H1 (cell line): ENCODE results near the gene FMO3. TPM values are rescaled to one million over a fixed set of nuclear protein-coding genes. Genes with fewer than 3 reads are reported as not detected.

ENCODE experiments used
- CTCF ChIA-PET: fragments of 300-600 bp; sonication (Branson Sonifier 250); formaldehyde crosslinking; loops from one replicate; lab custom pipeline; 2021; ENCODE audit not compliant: partially characterized antibody; lab: Charles Lee
- POLR2A ChIA-PET: fragments of 300-600 bp; sonication (Branson Sonifier 250); formaldehyde crosslinking; loops from one replicate; lab custom pipeline; 2021; ENCODE audit warnings: inconsistent platforms; ENCODE audit not compliant: partially characterized antibody; lab: Charles Lee
- DNase-seq, 2 experiments: peaks; one replicate each; pipeline versions ENCODE4 v3.0.0 to v3.0.0-alpha.2; 2010 to 2022; ENCODE audit warnings: low spot score in 2 of 2, low read depth in 1 of 2, mixed read lengths in 1 of 2
- FAIRE-seq: peaks from 2 replicates; lab custom pipeline; 2011; peaks lifted over from hg19 to GRCh38; lab: Jason Lieb, UNC
- H2AFZ ChIP-seq: 2 replicates; pipeline ENCODE4 v1.8.1; 2012; ENCODE audit warnings: low read length, inconsistent platforms
- H2AK5ac ChIP-seq: 2 replicates; pipeline ENCODE4 v1.6.1; 2013; ENCODE audit warnings: low read depth, low read length
- H2BK120ac ChIP-seq: replicated peaks from 2 replicates; pipeline ENCODE3; 2013; ENCODE audit warnings: low read depth, low read length, inconsistent platforms
- H2BK12ac ChIP-seq: 2 replicates; pipeline ENCODE4 v1.6.1; 2013; ENCODE audit warnings: low read depth, low read length
- H2BK15ac ChIP-seq: 2 replicates; pipeline ENCODE4 v1.6.1; 2013; ENCODE audit warnings: low read length
- H2BK20ac ChIP-seq: 2 replicates; pipeline ENCODE4 v1.6.1; 2013; ENCODE audit warnings: low read length
- H2BK5ac ChIP-seq: 2 replicates; pipeline ENCODE4 v1.6.1; 2013; ENCODE audit warnings: low read depth, low read length
- H3K14ac ChIP-seq: 2 replicates; pipeline ENCODE4 v1.6.1; 2013; ENCODE audit warnings: inconsistent platforms; ENCODE audit not compliant: insufficient read length
- H3K18ac ChIP-seq: 2 replicates; pipeline ENCODE4 v1.6.1; 2013; ENCODE audit warnings: low read length; ENCODE audit errors: extremely low read depth
- H3K23ac ChIP-seq: 2 replicates; pipeline ENCODE4 v1.6.1; 2013; ENCODE audit warnings: inconsistent platforms; ENCODE audit not compliant: insufficient read length
- H3K23me2 ChIP-seq: 2 replicates; pipeline ENCODE4 v1.6.1; 2013; ENCODE audit warnings: low read depth, low read length
- H3K27ac ChIP-seq: 2 replicates; pipeline ENCODE4 v1.6.1; 2011; ENCODE audit warnings: low read depth, low read length, inconsistent platforms
- H3K27me3 ChIP-seq, 4 experiments: replicated peaks in 1 of 4; 1 replicate in 1 of 4; 2 replicates in 3 of 4; pipeline versions ENCODE4 v1.6.1 to v1.8.1; 2011 to 2013; ENCODE audit warnings: low read length in 3 of 4, mild to moderate bottlenecking in 3 of 4, inconsistent platforms in 2 of 4, mixed read lengths in 2 of 4, moderate library complexity in 1 of 4; ENCODE audit not compliant: control insufficient read depth in 3 of 4, insufficient read depth in 3 of 4; ENCODE audit errors: extremely low read depth in 1 of 4
- H3K36me3 ChIP-seq, 4 experiments: 2 replicates each; pipeline versions ENCODE4 v1.6.1 to v1.8.1; 2011 to 2013; ENCODE audit warnings: mild to moderate bottlenecking in 4 of 4, low read length in 3 of 4, moderate library complexity in 2 of 4, control low read depth in 1 of 4, inconsistent platforms in 1 of 4; ENCODE audit not compliant: insufficient read depth in 4 of 4, control insufficient read depth in 2 of 4
- H3K4ac ChIP-seq: replicated peaks from 2 replicates; pipeline ENCODE3; 2013; ENCODE audit warnings: low read length, low read depth, mixed read lengths, inconsistent platforms; ENCODE audit not compliant: insufficient read length
- H3K4me1 ChIP-seq, 4 experiments: replicated peaks in 1 of 4; 1 replicate in 1 of 4; 2 replicates in 3 of 4; pipeline versions ENCODE4 v1.6.1 to v1.8.1; 2011 to 2013; ENCODE audit warnings: low read length in 3 of 4, inconsistent platforms in 2 of 4, mixed read lengths in 1 of 4; ENCODE audit not compliant: insufficient read depth in 4 of 4, control insufficient read depth in 3 of 4
- H3K4me2 ChIP-seq, 2 experiments: 2 replicates each; pipeline versions ENCODE4 v1.6.1 to v1.8.1; 2011 to 2013; ENCODE audit warnings: low read depth in 2 of 2, low read length in 2 of 2, control low read depth in 1 of 2, inconsistent platforms in 1 of 2, mild to moderate bottlenecking in 1 of 2; ENCODE audit not compliant: insufficient read depth in 1 of 2
- H3K4me3 ChIP-seq, 4 experiments: fragments of 200-600, 300-600 bp in 1 of 4; sonication (generic), shearing (Covaris generic), sonication (Bioruptor Twin) in 1 of 4; 2 replicates each; pipeline versions ENCODE4 v1.5.1 to v1.8.1; 2011 to 2016; ENCODE audit warnings: low read length in 4 of 4, low read depth in 3 of 4, control low read depth in 2 of 4, inconsistent platforms in 2 of 4, mild to moderate bottlenecking in 2 of 4, mixed read lengths in 1 of 4, moderate library complexity in 1 of 4; ENCODE audit not compliant: insufficient read depth in 2 of 4; ENCODE audit errors: extremely low read depth in 1 of 4
- H3K56ac ChIP-seq: replicated peaks from 2 replicates; pipeline ENCODE3; 2013; ENCODE audit warnings: low read depth, mild to moderate bottlenecking, mixed read lengths, low read length, inconsistent platforms; ENCODE audit not compliant: insufficient read length
- H3K79me1 ChIP-seq: 2 replicates; pipeline ENCODE4 v1.6.1; 2013; ENCODE audit warnings: low read depth, low read length, control low read depth
- H3K79me2 ChIP-seq, 2 experiments: 2 replicates each; pipeline versions ENCODE4 v1.6.1 to v1.8.1; 2012 to 2013; ENCODE audit warnings: low read length in 2 of 2, mild to moderate bottlenecking in 2 of 2, inconsistent platforms in 1 of 2; ENCODE audit not compliant: insufficient read depth in 2 of 2, control insufficient read depth in 1 of 2
- H3K9ac ChIP-seq, 4 experiments: replicated peaks in 1 of 4; 1 replicate in 1 of 4; 2 replicates in 3 of 4; pipeline versions ENCODE4 v1.6.1 to v1.8.1; 2011 to 2013; ENCODE audit warnings: low read depth in 3 of 4, low read length in 3 of 4, control low read depth in 2 of 4, mild to moderate bottlenecking in 2 of 4, moderate library complexity in 2 of 4, inconsistent platforms in 1 of 4; ENCODE audit errors: extremely low read depth in 1 of 4
- H3K9me3 ChIP-seq, 2 experiments: 2 replicates each; pipeline versions ENCODE4 v1.6.1 to v1.8.1; 2012 to 2013; ENCODE audit warnings: mild to moderate bottlenecking in 2 of 2, moderate library complexity in 2 of 2, control low read depth in 1 of 2, inconsistent platforms in 1 of 2, low read depth in 1 of 2, low read length in 1 of 2, mixed read lengths in 1 of 2; ENCODE audit not compliant: insufficient read depth in 2 of 2
- H4K20me1 ChIP-seq, 2 experiments: replicated peaks in 1 of 2; 2 replicates each; pipeline versions ENCODE3 to v1.8.1; 2011 to 2013; ENCODE audit warnings: inconsistent platforms in 2 of 2, low read length in 2 of 2, mild to moderate bottlenecking in 1 of 2; ENCODE audit not compliant: insufficient read depth in 2 of 2, control insufficient read depth in 1 of 2
- H4K5ac ChIP-seq: 2 replicates; pipeline ENCODE4 v1.6.1; 2013; ENCODE audit warnings: low read length, low read depth, mixed read lengths, inconsistent platforms; ENCODE audit not compliant: insufficient read length
- H4K8ac ChIP-seq: 2 replicates; pipeline ENCODE4 v1.8.0; 2013; ENCODE audit warnings: mild to moderate bottlenecking, moderate library complexity, low read length, inconsistent platforms; ENCODE audit not compliant: insufficient read depth; ENCODE audit errors: extremely low read depth
- H4K91ac ChIP-seq: replicated peaks from 2 replicates; pipeline ENCODE3; 2013; ENCODE audit warnings: low read length, mixed read lengths, inconsistent platforms; ENCODE audit not compliant: insufficient read length
- BACH1 ChIP-seq: IDR thresholded peaks from 2 replicates; pipeline ENCODE4 v1.6.1; 2012; ENCODE audit warnings: low read length, improper control_type of control experiment
- BCL11A ChIP-seq, 2 experiments: IDR thresholded peaks; one replicate each; pipeline ENCODE4 v1.6.1; 2011; ENCODE audit warnings: low read depth in 2 of 2, low read length in 2 of 2, mild to moderate bottlenecking in 2 of 2
- BRCA1 ChIP-seq: IDR thresholded peaks from 2 replicates; pipeline ENCODE4 v1.6.1; 2012; ENCODE audit warnings: low read depth, low read length, improper control_type of control experiment
- CBX5 ChIP-seq: fragments of 300-800, 300-1000 bp; sonication (generic); IDR thresholded peaks from 2 replicates; pipeline ENCODE4 v1.7.1; 2016; ENCODE audit warnings: antibody characterized with exemption, low read length, low read depth
- CTBP2 ChIP-seq: IDR thresholded peaks from 2 replicates; pipeline ENCODE4 v1.7.0; 2011; ENCODE audit warnings: borderline replicate concordance, mild to moderate bottlenecking, moderate library complexity, mixed read lengths, low read length; ENCODE audit not compliant: insufficient read depth, insufficient read length
- EZH2 ChIP-seq: fragments of 200-600 bp; sonication (generic); IDR thresholded peaks from 2 replicates; pipeline ENCODE4 v1.7.1; 2012; ENCODE audit warnings: low read depth, mild to moderate bottlenecking, moderate library complexity, low read length, inconsistent platforms; ENCODE audit not compliant: severe bottlenecking
- NANOG ChIP-seq: IDR thresholded peaks from 2 replicates; pipeline ENCODE4 v1.6.1; 2011; ENCODE audit warnings: low read length, low read depth, mild to moderate bottlenecking, inconsistent platforms; ENCODE audit not compliant: insufficient read depth, poor library complexity, severe bottlenecking
- RXRA ChIP-seq: IDR thresholded peaks from 2 replicates; pipeline ENCODE4 v1.6.1; 2011; ENCODE audit warnings: low read depth, mild to moderate bottlenecking, low read length, moderate library complexity; ENCODE audit not compliant: insufficient read depth
- SAP30 ChIP-seq: fragments of 300-600 bp; sonication (generic); IDR thresholded peaks from 2 replicates; pipeline ENCODE4 v1.7.1; 2012; ENCODE audit warnings: low read length, moderate library complexity, mild to moderate bottlenecking, inconsistent platforms; ENCODE audit not compliant: insufficient read depth, insufficient replicate concordance
- SIX5 ChIP-seq: IDR thresholded peaks from 2 replicates; pipeline ENCODE4 v1.6.1; 2011; ENCODE audit warnings: mild to moderate bottlenecking, low read depth, low read length
- SP1 ChIP-seq: IDR thresholded peaks from 2 replicates; pipeline ENCODE4 v1.6.1; 2011; ENCODE audit warnings: low read depth, low read length
- WGBS, 2 experiments: shearing (Covaris generic) in 1 of 2; methylation state at CpG; one replicate each; pipeline versions ENCODE4 v1.1.6 to v1.1.7; 2013 to 2015; ENCODE audit warnings: low lambda C conversion rate in 2 of 2, mixed read lengths in 2 of 2, inconsistent platforms in 1 of 2, low coverage in 1 of 2, missing lambda C conversion rate in 1 of 2; ENCODE audit not compliant: insufficient replicate concordance in 2 of 2, insufficient coverage in 1 of 2, insufficient read length in 1 of 2; ENCODE audit errors: extremely low coverage in 1 of 2, missing lambda C conversion rate in 1 of 2; 5-methylcytosine and 5-hydroxymethylcytosine counted together
- polyA plus RNA-seq, 7 experiments: library from polyadenylated mRNA; depleted of rRNA in 3 of 7; stranded (reverse) in 5 of 7; unstranded in 2 of 7; fragments of >200 nt in 5 of 7; fragments of 200-250 nt in 2 of 7; gene quantifications; 1 replicate in 5 of 7; 2 replicates in 1 of 7; 4 replicates in 1 of 7; pipeline versions ENCODE4 v1.2.1 to v1.2.3, GENCODE V29; 2011 to 2013; ENCODE audit warnings: missing spikeins in 2 of 7, mixed read lengths in 2 of 7
- total RNA-seq: library from RNA; stranded (reverse); fragmentation: NEBNext Ultra II Directional; extraction: Animal tissue kit (Norgen Biotek cat#: 25700); gene quantifications from 2 replicates; pipeline ENCODE4 v1.2.1, GENCODE V29; 2021
- TF ChIP-seq, protein P1 (sequence below), 3 experiments: IDR thresholded peaks; 1 replicate in 2 of 3; 2 replicates in 1 of 3; pipeline versions ENCODE4 v1.5.1 to v1.6.1; 2011; ENCODE audit warnings: low read length in 3 of 3, mild to moderate bottlenecking in 3 of 3, inconsistent platforms in 2 of 3, low read depth in 1 of 3, moderate library complexity in 1 of 3; ENCODE audit not compliant: insufficient read depth in 1 of 3; ENCODE audit errors: control extremely low read depth in 1 of 3

The FMO3 gene
- total and polyA plus RNA-seq, 2 of the 8 experiments (the other 6 are each of a cell fraction or from before 2014, with no cell fraction given): not detected

- H3K79me2 ChIP-seq: no peaks in the 10 kb centered on the region
- no peak overlapping the region for H2BK15ac ChIP-seq
- peaks cover 0 to 3% (median 0%) of the 10 kb centered on the region in 4 experiments; a peak in 1 of 7 replicates for H3K4me1 ChIP-seq
- H3K14ac ChIP-seq: no peak overlapping the region
- H3K9ac ChIP-seq: no peak overlapping the region
- H3K79me1 ChIP-seq: no peaks in the 10 kb centered on the region
- DNase-seq (no peak), FAIRE-seq (no peak)
- H3K4me3 ChIP-seq: no peak overlapping the region
- no peaks in the 10 kb centered on the region; the same call in 1 of the 2 replicates for H3K23me2 ChIP-seq
- no peak overlapping the region for H4K91ac ChIP-seq
- H2AFZ ChIP-seq: no peak overlapping the region
- WGBS, 2 experiments: 93% methylated on average over 1 of the region's 1 CpG; no CpG with 5 or more reads in 1 of the 2 experiments
- H3K27ac ChIP-seq: no peak overlapping the region
- no peaks in the 10 kb centered on the region for H3K27me3 ChIP-seq
- H3K4ac ChIP-seq: no peak overlapping the region
- H3K56ac ChIP-seq: no peak overlapping the region
- H3K18ac ChIP-seq: no peak overlapping the region
- POLR2A ChIA-PET: no interaction called here
- H3K36me3 ChIP-seq: no peaks in the 10 kb centered on the region
- H3K4me2 ChIP-seq: no peak overlapping the region
- H4K20me1 ChIP-seq: no peaks in the 10 kb centered on the region
- H4K5ac ChIP-seq: no peak overlapping the region
- H2BK12ac ChIP-seq: no peak overlapping the region
- no peak overlapping the region for H2AK5ac ChIP-seq
- H2BK20ac ChIP-seq: no peak overlapping the region
- no peak overlapping the region for H2BK120ac ChIP-seq
- CTCF ChIA-PET: no interaction called here
- no peak overlapping the region for H4K8ac ChIP-seq
- no peak overlapping the region for H2BK5ac ChIP-seq
- H3K9me3 ChIP-seq: no peaks in the 10 kb centered on the region
- H3K23ac ChIP-seq: no peak overlapping the region
- no peak for TF ChIP-seq NANOG
- TF ChIP-seq EZH2: no peak
- TF ChIP-seq BRCA1: no peak
- TF ChIP-seq BCL11A (IDR thresholded peaks at IDR 0.05; ENCODE audit: low read depth in 2 of 2, low read length in 2 of 2): no peak
- no peak for TF ChIP-seq BACH1
- no peak for TF ChIP-seq SP1
- TF ChIP-seq RXRA: no peak
- no peak for TF ChIP-seq SIX5
- TF ChIP-seq CBX5: no peak
- TF ChIP-seq, protein P1, sequence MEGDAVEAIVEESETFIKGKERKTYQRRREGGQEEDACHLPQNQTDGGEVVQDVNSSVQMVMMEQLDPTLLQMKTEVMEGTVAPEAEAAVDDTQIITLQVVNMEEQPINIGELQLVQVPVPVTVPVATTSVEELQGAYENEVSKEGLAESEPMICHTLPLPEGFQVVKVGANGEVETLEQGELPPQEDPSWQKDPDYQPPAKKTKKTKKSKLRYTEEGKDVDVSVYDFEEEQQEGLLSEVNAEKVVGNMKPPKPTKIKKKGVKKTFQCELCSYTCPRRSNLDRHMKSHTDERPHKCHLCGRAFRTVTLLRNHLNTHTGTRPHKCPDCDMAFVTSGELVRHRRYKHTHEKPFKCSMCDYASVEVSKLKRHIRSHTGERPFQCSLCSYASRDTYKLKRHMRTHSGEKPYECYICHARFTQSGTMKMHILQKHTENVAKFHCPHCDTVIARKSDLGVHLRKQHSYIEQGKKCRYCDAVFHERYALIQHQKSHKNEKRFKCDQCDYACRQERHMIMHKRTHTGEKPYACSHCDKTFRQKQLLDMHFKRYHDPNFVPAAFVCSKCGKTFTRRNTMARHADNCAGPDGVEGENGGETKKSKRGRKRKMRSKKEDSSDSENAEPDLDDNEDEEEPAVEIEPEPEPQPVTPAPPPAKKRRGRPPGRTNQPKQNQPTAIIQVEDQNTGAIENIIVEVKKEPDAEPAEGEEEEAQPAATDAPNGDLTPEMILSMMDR (IDR thresholded peaks at IDR 0.05; ENCODE audit: control extremely low read depth in 1 of 3, insufficient read depth in 1 of 3, low read depth in 1 of 3, low read length in 3 of 3): no peak
- TF ChIP-seq CTBP2: no peak
- TF ChIP-seq SAP30: no peak
Measured at GRCh38 chr1:171116676-171117075, 26.0 kb downstream of the FMO3 start.
